ENCODE data around the gene LST1.

LST1 gene

DNA sequence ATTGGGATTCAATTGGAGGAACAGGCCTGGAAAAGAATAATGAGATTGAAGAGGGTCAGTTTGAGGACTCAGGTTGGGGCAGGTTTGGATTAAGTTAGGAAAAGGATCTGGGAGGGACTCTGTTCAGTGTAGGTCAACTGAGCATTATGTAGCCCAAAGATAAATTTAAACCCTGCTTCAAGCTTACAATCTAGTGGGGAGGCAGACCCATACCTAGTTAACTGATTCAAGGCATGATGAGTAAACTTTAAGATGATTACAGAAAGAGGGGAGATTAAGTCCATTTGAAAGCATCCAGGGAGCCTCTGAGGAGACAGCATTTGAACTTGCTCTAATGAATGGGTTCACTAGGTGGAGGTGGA is 25.4 kb upstream of the LST1 start:
- no peak for DNase-seq

- peak; percentile 55 for DNase-seq
Observed at GRCh38 chr6:31567531-31568370, 18.3 kb upstream of the LST1 start.

GRCh38 chr6:31568537-31568961 is 17.5 kb upstream of the LST1 start:
- peak; percentile 81 for DNase-seq

GRCh38 chr6:31569861-31570536 is 16.1 kb upstream of the LST1 start:
- no peak for DNase-seq

DNA sequence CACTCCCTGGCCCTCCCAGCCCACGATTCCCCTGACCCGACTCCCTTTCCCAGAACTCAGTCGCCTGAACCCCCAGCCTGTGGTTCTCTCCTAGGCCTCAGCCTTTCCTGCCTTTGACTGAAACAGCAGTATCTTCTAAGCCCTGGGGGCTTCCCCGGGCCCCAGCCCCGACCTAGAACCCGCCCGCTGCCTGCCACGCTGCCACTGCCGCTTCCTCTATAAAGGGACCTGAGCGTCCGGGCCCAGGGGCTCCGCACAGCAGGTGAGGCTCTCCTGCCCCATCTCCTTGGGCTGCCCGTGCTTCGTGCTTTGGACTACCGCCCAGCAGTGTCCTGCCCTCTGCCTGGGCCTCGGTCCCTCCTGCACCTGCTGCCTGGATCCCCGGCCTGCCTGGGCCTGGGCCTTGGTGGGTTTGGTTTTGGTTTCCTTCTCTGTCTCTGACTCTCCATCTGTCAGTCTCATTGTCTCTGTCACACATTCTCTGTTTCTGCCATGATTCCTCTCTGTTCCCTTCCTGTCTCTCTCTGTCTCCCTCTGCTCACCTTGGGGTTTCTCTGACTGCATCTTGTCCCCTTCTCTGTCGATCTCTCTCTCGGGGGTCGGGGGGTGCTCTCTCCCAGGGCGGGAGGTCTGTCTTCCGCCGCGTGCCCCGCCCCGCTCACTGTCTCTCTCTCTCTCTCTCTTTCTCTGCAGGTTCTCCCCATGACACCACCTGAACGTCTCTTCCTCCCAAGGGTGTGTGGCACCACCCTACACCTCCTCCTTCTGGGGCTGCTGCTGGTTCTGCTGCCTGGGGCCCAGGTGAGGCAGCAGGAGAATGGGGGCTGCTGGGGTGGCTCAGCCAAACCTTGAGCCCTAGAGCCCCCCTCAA is 13.8 kb upstream of the LST1 start, which contains the start of gene LTA:
Gene LTA (plus strand): TSS at position 249 of the 871 bp plus-strand sequence. CDS start 454 bp downstream, at position 703.
- peak; percentile 91 for DNase-seq

DNA sequence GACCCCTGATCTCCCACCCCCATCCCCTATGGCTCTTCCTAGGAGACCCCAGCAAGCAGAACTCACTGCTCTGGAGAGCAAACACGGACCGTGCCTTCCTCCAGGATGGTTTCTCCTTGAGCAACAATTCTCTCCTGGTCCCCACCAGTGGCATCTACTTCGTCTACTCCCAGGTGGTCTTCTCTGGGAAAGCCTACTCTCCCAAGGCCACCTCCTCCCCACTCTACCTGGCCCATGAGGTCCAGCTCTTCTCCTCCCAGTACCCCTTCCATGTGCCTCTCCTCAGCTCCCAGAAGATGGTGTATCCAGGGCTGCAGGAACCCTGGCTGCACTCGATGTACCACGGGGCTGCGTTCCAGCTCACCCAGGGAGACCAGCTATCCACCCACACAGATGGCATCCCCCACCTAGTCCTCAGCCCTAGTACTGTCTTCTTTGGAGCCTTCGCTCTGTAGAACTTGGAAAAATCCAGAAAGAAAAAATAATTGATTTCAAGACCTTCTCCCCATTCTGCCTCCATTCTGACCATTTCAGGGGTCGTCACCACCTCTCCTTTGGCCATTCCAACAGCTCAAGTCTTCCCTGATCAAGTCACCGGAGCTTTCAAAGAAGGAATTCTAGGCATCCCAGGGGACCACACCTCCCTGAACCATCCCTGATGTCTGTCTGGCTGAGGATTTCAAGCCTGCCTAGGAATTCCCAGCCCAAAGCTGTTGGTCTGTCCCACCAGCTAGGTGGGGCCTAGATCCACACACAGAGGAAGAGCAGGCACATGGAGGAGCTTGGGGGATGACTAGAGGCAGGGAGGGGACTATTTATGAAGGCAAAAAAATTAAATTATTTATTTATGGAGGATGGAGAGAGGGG is 12.6 kb upstream of the LST1 start:
- peak; percentile 44 for DNase-seq

DNA sequence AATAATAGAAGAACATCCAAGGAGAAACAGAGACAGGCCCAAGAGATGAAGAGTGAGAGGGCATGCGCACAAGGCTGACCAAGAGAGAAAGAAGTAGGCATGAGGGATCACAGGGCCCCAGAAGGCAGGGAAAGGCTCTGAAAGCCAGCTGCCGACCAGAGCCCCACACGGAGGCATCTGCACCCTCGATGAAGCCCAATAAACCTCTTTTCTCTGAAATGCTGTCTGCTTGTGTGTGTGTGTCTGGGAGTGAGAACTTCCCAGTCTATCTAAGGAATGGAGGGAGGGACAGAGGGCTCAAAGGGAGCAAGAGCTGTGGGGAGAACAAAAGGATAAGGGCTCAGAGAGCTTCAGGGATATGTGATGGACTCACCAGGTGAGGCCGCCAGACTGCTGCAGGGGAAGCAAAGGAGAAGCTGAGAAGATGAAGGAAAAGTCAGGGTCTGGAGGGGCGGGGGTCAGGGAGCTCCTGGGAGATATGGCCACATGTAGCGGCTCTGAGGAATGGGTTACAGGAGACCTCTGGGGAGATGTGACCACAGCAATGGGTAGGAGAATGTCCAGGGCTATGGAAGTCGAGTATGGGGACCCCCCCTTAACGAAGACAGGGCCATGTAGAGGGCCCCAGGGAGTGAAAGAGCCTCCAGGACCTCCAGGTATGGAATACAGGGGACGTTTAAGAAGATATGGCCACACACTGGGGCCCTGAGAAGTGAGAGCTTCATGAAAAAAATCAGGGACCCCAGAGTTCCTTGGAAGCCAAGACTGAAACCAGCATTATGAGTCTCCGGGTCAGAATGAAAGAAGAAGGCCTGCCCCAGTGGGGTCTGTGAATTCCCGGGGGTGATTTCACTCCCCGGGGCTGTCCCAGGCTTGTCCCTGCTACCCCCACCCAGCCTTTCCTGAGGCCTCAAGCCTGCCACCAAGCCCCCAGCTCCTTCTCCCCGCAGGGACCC is 11.7 kb upstream of the LST1 start:
- peak; percentile 82 for DNase-seq

GRCh38 chr6:31575335-31575901 is 10.7 kb upstream of the LST1 start, which contains the start of gene TNF:
TNF (plus strand) TSS chr6:31575565; CDS start chr6:31575742, 177 bp downstream.
- peak; percentile 96 for DNase-seq

- DNase-seq, result peak; percentile 33
Observed at GRCh38 chr6:31575952-31576685, 10.0 kb upstream of the LST1 start.

GRCh38 chr6:31576897-31577578 is 9.0 kb upstream of the LST1 start:
- peak; percentile 78 for DNase-seq

GRCh38 chr6:31577579-31577966 is 8.5 kb upstream of the LST1 start:
- DNase-seq, result peak; percentile 43

DNA sequence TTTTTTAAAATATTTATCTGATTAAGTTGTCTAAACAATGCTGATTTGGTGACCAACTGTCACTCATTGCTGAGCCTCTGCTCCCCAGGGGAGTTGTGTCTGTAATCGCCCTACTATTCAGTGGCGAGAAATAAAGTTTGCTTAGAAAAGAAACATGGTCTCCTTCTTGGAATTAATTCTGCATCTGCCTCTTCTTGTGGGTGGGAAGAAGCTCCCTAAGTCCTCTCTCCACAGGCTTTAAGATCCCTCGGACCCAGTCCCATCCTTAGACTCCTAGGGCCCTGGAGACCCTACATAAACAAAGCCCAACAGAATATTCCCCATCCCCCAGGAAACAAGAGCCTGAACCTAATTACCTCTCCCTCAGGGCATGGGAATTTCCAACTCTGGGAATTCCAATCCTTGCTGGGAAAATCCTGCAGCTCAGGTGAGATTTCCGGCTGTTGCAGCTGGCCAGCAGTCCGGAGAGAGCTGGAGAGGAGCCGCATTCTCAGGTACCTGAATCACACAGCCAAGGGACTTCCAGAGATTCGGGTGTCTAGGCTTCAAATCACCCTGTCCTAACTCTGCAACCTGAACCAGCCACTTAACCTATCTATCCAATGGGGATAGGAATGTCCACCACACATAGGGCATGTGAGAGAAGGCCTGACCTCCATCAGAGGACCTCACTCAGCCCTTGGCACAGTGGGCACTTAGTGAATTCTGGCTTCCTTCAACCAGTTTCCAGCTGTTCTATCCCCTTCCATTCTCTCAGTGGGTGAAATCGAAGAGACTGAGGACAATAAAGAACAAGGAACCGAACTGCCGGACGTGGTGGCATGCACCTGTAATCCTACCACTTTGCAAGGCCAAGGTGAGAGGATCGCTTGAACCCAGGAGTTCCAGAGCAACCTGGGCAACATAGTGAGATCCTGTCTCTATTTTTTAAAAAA is 7.6 kb upstream of the LST1 start:
- peak; percentile 63 for DNase-seq

GRCh38 chr6:31579119-31579505 is 7.0 kb upstream of the LST1 start:
- DNase-seq, result peak; percentile 62

- peak; percentile 69 for DNase-seq
Observed at GRCh38 chr6:31579546-31580437, 6.3 kb upstream of the LST1 start.

GRCh38 chr6:31580438-31580740 is 5.7 kb upstream of the LST1 start:
- DNase-seq, result no peak

DNA sequence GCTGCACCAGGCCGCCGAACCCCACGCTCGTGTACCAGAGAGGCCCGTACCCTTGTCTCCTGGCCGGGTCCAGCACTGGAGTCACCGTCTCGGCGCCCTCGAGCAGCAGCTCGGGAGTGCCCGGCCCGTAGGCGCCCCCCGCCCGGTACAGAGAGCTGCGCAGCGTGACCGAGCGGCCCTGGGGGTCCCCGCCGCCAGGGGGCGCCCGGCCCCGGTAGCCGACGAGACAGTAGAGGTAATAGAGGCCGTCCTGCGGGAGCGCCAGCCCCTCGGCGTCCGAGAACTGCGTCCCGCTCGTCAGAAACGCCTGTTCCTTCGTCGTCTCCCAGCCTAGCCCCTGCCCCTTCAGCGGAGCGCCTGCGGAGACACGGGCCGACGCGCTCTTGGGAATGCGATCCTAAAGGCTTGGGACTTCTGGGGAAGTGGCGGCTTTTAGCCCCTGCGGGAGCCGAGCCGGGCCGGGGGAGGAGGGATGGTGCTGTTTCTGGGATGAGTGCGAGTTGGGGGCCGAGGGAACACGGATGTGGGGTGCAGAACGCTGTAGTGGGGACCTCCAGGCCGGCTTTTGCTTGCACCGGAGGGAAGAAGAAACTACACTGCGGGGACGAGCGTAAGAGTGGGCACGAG is 5.2 kb upstream of the LST1 start:
- peak; percentile 93 for DNase-seq

Data from stimulated activated CD4-positive, alpha-beta T cell treated with anti-CD3 and anti-CD28 coated beads, Interleukin-15, amount 100 ng/mL, for 24 hours (primary cell).